Cardiac muscle cell (in vitro differentiated cells and primary cell): Measurements from ENCODE around the gene OPHN1. TPM values are rescaled to one million over a fixed set of nuclear protein-coding genes. Genes with fewer than 3 reads are reported as not detected.

Source experiments
- DNase-seq, 2 donors: peaks; one replicate each; pipeline versions ENCODE4 v3.0.0 to v3.0.0-alpha.2; 2010 to 2017; ENCODE audit warnings: low read depth in 1 of 2, low spot score in 1 of 2
- H3K27ac ChIP-seq: fragments of 200-600 bp; sonication (generic); 2 replicates; pipeline ENCODE4 v1.5.1; 2016
- H3K27me3 ChIP-seq: fragments of 200-600 bp; sonication (generic); 2 replicates; pipeline ENCODE4 v1.6.0; 2016; ENCODE audit warnings: control low read depth
- H3K36me3 ChIP-seq: fragments of 200-600 bp; sonication (generic); 2 replicates; pipeline ENCODE4 v1.5.1; 2016; ENCODE audit warnings: control low read depth
- H3K4me1 ChIP-seq: fragments of 200-600 bp; sonication (generic); 2 replicates; pipeline ENCODE4 v1.8.1; 2017; ENCODE audit warnings: low read depth, mild to moderate bottlenecking, mixed run types
- H3K4me3 ChIP-seq: fragments of 200-600 bp; sonication (generic); 2 replicates; pipeline ENCODE4 v1.5.1; 2016; ENCODE audit warnings: mild to moderate bottlenecking
- H3K9me3 ChIP-seq: fragments of 200-600 bp; sonication (generic); 2 replicates; pipeline ENCODE4 v1.5.1; 2017; ENCODE audit warnings: low read depth, mild to moderate bottlenecking, control low read depth
- polyA plus RNA-seq: library from polyadenylated mRNA; unstranded; fragments of >200 nt; fragmentation: Nextera tagmentation; extraction: Ambion mirVana; gene quantifications from 2 replicates; pipeline ENCODE4 v1.2.1, GENCODE V29; 2016
- total RNA-seq: library from RNA; depleted of rRNA; stranded (reverse); fragments of >200 nt; gene quantifications from 2 replicates; pipeline ENCODE4 v1.2.3, GENCODE V29; 2016
- TF ChIP-seq, protein P1 (sequence below): IDR thresholded peaks from 2 replicates; pipeline ENCODE4 v1.5.1; 2012; ENCODE audit warnings: low read depth, mild to moderate bottlenecking, low read length

Gene OPHN1
- total and polyA plus RNA-seq, 2 experiments from 2014 or later = 2.4 to 4.7 TPM

DNA sequence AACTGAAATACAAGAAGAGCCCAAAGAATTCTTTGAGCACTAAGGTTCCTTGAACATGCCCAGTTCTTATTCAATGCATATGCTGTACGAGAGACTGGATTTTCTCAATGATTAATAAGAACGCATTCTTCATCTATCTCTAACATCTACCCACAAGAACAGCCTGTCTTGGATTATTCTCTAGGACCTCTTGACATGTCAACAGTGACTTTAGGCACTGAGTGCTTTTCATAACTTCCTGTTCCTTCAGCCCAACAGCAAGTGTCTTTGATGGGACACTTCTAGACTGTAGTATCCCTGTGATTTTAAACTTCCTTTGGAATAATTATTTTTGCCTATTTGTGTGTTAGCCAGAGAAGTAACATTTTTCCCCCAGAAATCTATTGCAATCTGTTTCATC lies 69.3 kb downstream of the OPHN1 start:
- Histone ChIP-seq H3K36me3 (no peaks in the 10 kb centered on the region), H3K27me3 (no peaks in the 10 kb centered on the region), H3K4me3 (no peak overlapping the region), H3K27ac (no peak overlapping the region), H3K4me1 (no peaks in the 10 kb centered on the region), H3K9me3 (no peaks in the 10 kb centered on the region)
- TF ChIP-seq, protein P1, sequence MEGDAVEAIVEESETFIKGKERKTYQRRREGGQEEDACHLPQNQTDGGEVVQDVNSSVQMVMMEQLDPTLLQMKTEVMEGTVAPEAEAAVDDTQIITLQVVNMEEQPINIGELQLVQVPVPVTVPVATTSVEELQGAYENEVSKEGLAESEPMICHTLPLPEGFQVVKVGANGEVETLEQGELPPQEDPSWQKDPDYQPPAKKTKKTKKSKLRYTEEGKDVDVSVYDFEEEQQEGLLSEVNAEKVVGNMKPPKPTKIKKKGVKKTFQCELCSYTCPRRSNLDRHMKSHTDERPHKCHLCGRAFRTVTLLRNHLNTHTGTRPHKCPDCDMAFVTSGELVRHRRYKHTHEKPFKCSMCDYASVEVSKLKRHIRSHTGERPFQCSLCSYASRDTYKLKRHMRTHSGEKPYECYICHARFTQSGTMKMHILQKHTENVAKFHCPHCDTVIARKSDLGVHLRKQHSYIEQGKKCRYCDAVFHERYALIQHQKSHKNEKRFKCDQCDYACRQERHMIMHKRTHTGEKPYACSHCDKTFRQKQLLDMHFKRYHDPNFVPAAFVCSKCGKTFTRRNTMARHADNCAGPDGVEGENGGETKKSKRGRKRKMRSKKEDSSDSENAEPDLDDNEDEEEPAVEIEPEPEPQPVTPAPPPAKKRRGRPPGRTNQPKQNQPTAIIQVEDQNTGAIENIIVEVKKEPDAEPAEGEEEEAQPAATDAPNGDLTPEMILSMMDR = no peak
- DNase-seq = peak in 1 of 2 donors; percentile 5

DNA sequence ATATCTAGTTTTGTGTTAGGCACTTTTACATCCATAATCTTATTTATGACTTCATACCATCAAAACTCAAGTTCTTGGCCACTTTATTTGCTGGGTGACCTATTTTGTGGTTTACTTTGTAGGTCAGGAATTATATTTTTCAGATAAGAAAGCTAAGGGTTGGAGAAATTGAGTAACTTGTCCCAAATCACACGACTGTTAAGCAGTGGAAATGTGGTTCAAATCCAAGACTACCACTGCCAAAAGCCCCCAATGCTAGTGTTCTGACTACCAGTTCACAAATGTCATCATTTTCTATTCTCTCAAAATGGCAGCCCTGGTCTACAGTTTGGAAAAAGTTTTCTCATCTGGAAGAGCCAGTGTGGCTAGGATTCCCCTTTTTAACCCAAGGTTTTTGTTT lies 74.6 kb downstream of the OPHN1 start:
- Histone ChIP-seq H3K27ac (no peak overlapping the region), H3K27me3 (no peaks in the 10 kb centered on the region), H3K4me3 (no peak overlapping the region), H3K4me1 (no peaks in the 10 kb centered on the region), H3K9me3 (no peaks in the 10 kb centered on the region), H3K36me3 (no peaks in the 10 kb centered on the region)
- peak in 1 of 2 donors; percentile 48 for DNase-seq
- TF ChIP-seq, protein P1 = no peak

DNA sequence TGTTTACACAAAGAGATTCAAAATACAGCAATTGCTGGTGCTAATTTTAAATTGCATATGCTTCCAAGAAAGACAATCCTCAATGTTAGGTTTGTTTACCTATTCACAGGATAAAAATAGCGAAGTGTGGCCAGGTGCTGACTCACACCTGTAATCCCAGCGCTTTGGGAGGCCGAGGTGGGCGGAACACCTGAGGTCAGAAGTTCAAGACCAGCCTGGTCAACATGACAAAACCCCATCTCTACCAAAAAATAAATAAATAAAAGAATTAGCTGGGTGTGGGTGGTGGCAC lies 77.7 kb downstream of the OPHN1 start:
- TF ChIP-seq, protein P1 = no peak
- no peak overlapping the region for H3K27ac ChIP-seq
- DNase-seq = no peak
- H3K36me3 ChIP-seq = no peaks in the 10 kb centered on the region
- H3K4me3 ChIP-seq = no peak overlapping the region
- no peaks in the 10 kb centered on the region for H3K27me3 ChIP-seq
- H3K4me1 ChIP-seq = no peaks in the 10 kb centered on the region
- no peaks in the 10 kb centered on the region for H3K9me3 ChIP-seq

DNA sequence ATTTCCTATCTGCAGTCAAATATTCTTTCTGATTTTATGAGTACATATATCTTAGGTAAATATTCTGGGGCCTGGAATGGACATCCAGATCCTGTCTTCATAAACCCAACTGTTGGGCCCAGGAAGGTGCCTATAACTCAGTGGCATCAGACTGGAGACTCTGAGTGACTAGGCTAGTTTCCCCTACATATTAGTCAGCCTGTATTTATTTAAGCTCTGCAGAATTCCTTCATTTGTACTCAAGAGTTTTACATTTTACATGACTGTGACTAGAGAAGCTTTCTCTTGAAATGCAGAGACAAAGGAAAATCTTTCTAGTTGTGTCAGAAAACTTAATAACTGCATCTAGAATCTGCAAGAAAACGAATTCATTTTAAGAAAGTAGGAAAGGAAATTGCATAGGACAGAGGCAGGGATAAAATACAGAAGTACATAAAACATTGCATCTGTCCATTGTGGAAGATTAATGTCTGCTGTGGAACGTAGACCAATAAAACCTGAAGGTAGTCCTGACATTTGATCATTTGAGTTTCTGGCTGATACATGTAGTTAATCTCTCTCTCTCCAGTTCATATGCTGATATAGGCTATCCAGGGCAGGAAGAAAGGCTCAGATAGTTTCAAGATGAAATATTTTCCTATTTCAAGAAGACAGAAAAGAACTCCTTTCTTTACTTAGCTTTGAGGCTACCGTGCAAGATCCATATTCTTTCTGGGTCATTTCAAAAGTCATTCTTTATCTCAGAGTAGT lies 78.2 kb downstream of the OPHN1 start:
- no peak for DNase-seq
- no peak overlapping the region for H3K27ac ChIP-seq
- no peaks in the 10 kb centered on the region for H3K36me3 ChIP-seq
- no peak overlapping the region for H3K4me3 ChIP-seq
- H3K9me3 ChIP-seq = no peaks in the 10 kb centered on the region
- TF ChIP-seq, protein P1 = no peak
- H3K27me3 ChIP-seq = no peaks in the 10 kb centered on the region
- H3K4me1 ChIP-seq = no peaks in the 10 kb centered on the region

DNA sequence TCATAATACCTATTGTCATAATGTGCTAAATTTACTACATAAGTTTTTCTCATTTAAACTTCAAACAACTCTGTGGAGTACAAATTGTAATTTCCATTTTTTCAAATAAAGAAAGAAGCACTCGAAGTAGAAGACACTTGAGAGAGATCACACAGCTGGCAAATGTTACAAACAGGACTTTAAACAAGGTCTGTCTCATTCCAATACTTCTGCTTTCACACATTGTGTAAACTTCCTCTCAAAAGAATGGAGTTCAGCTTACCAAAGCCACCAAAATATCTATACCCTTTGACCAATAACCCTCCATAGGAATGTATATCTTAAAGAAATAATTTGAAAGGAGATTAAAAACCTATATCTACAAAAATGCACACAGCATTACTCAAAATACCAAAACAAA lies 88.3 kb downstream of the OPHN1 start:
- Histone ChIP-seq H3K9me3 (no peaks in the 10 kb centered on the region), H3K36me3 (no peaks in the 10 kb centered on the region), H3K27ac (no peak overlapping the region), H3K27me3 (no peaks in the 10 kb centered on the region), H3K4me3 (no peak overlapping the region), H3K4me1 (no peaks in the 10 kb centered on the region)
- no peak for DNase-seq
- TF ChIP-seq, protein P1 = no peak

DNA sequence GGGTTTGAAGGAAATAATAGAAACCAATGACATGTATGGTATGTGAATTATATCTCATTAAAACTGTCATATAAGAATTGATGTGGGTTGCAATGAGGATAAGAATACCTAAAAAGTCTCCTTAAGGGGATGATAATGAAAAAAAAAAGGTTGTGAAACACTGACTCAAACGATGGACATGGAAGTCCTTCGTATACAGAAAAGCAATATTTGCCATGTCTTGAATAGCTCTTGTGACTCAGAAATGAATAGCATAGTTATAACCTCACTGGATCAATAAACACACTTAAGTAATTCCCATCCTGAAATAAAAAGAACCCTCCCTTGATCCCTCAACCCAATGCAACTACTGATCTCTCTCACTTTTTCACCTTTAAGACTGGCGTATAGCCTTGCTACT lies 89.7 kb downstream of the OPHN1 start:
- TF ChIP-seq, protein P1 = no peak
- Histone ChIP-seq H3K4me3 (no peak overlapping the region), H3K4me1 (no peaks in the 10 kb centered on the region), H3K9me3 (no peaks in the 10 kb centered on the region), H3K27ac (no peak overlapping the region), H3K27me3 (no peaks in the 10 kb centered on the region), H3K36me3 (no peaks in the 10 kb centered on the region)
- DNase-seq = no peak
